ENCODE measurements around the gene RAB7A.

DNA sequence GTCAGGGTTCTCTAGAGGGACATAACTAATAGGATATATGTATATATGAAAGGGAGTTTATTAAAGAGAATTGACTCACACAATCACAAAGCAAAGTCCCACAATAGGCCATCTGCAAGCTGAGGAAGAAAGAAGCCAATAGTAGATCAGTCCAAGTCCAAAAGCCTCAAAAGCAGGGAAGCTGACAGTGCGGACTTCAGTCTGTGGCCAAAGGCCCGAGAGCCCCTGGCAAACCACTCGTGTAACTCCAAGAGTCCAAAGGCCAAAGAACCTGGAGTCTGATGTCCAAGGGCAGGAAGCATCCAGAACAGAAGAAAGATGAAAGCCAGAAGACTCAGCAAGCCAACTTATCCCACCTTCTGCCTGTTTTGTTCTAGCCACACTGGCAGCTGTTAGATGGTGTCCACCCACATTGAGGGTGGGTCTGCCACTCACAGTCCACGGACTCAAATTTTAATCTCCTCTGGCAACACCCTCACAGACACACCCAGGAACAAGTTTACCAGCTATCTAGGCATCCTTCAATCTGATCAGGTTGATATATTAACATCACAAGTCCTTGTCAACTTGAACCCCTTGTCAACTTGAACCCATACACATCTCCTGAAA is 99.2 kb downstream of the RAB7A start:
- no peak for TF ChIP-seq SIN3A (IDR thresholded peaks at IDR 0.05; ENCODE audit: low read depth, low read length)
- TF ChIP-seq, protein P1, sequence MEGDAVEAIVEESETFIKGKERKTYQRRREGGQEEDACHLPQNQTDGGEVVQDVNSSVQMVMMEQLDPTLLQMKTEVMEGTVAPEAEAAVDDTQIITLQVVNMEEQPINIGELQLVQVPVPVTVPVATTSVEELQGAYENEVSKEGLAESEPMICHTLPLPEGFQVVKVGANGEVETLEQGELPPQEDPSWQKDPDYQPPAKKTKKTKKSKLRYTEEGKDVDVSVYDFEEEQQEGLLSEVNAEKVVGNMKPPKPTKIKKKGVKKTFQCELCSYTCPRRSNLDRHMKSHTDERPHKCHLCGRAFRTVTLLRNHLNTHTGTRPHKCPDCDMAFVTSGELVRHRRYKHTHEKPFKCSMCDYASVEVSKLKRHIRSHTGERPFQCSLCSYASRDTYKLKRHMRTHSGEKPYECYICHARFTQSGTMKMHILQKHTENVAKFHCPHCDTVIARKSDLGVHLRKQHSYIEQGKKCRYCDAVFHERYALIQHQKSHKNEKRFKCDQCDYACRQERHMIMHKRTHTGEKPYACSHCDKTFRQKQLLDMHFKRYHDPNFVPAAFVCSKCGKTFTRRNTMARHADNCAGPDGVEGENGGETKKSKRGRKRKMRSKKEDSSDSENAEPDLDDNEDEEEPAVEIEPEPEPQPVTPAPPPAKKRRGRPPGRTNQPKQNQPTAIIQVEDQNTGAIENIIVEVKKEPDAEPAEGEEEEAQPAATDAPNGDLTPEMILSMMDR (IDR thresholded peaks at IDR 0.05 in 2 of 3, conservative IDR thresholded peaks at IDR 0.05 in 1 of 3; ENCODE audit: control insufficient read depth in 2 of 3, extremely low read depth in 1 of 3, insufficient read depth in 1 of 3, low read depth in 3 of 3, low read length in 3 of 3) = no peak
- no peak for TF ChIP-seq NFYB (IDR thresholded peaks at IDR 0.05; ENCODE audit: insufficient read depth, low read depth, low read length)
- no peak for TF ChIP-seq RAD21 (IDR thresholded peaks at IDR 0.05; ENCODE audit: insufficient read depth, low read depth, low read length)
- TF ChIP-seq, protein P2, sequence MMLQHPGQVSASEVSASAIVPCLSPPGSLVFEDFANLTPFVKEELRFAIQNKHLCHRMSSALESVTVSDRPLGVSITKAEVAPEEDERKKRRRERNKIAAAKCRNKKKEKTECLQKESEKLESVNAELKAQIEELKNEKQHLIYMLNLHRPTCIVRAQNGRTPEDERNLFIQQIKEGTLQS (IDR thresholded peaks at IDR 0.05; ENCODE audit: borderline replicate concordance, extremely low read depth, low read depth, low read length) = no peak
- TF ChIP-seq ZNF274 (IDR thresholded peaks at IDR 0.05; ENCODE audit: insufficient read depth, insufficient read length) = no peak
- TF ChIP-seq, protein P3, sequence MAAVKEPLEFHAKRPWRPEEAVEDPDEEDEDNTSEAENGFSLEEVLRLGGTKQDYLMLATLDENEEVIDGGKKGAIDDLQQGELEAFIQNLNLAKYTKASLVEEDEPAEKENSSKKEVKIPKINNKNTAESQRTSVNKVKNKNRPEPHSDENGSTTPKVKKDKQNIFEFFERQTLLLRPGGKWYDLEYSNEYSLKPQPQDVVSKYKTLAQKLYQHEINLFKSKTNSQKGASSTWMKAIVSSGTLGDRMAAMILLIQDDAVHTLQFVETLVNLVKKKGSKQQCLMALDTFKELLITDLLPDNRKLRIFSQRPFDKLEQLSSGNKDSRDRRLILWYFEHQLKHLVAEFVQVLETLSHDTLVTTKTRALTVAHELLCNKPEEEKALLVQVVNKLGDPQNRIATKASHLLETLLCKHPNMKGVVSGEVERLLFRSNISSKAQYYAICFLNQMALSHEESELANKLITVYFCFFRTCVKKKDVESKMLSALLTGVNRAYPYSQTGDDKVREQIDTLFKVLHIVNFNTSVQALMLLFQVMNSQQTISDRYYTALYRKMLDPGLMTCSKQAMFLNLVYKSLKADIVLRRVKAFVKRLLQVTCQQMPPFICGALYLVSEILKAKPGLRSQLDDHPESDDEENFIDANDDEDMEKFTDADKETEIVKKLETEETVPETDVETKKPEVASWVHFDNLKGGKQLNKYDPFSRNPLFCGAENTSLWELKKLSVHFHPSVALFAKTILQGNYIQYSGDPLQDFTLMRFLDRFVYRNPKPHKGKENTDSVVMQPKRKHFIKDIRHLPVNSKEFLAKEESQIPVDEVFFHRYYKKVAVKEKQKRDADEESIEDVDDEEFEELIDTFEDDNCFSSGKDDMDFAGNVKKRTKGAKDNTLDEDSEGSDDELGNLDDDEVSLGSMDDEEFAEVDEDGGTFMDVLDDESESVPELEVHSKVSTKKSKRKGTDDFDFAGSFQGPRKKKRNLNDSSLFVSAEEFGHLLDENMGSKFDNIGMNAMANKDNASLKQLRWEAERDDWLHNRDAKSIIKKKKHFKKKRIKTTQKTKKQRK (IDR thresholded peaks at IDR 0.05; ENCODE audit: low read depth, low read length) = no peak

Data from GM12878 (cell line).